CD4-positive, alpha-beta T cell treated with Interleukin-21 for 1 hour (primary cell): Measurements from ENCODE around the gene NKD1.

Experiments used
- DNase-seq: peaks from one replicate; pipeline ENCODE4 v3.0.0-alpha.2; 2020

NKD1 gene

DNA sequence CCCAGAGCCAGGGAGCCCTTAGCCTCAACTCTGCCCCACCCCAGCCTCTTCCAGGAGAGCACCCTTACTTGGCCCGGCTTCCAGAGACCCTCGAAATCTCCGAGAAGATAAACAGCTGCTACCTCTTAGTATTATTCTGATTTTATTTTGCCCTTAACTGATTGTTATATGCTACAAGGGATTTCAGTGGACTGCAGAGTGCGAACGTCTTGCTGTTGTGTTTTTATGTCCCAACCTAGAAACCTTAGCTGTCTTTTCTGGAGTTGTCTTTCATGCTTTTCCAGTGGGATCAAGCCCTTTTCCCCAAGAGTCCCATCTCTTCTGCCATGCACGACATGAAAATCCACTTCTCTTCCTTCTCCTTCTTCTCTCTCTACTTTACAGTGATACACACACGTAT is 85.9 kb downstream of the NKD1 start:
- no peak for DNase-seq

DNA sequence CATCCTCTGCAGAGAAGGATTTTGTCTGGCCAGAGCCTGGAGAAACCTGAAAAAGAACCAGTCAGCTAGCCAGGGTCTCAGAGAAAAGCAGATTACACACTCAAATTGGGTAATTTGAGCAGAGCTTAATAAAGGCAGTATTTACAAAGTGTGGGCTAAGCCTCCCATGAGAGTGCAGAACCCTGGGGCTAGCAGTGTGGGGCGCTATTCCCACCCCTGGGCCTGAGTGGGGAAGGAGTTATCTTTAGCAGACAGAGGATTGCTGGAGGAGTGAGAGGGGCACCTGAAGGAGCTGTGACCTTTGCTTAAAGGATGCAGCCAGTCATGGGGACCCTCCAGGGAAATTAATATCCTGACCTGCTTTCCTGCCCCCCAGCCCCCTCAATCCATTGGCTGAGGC is 86.8 kb downstream of the NKD1 start:
- no peak for DNase-seq

DNA sequence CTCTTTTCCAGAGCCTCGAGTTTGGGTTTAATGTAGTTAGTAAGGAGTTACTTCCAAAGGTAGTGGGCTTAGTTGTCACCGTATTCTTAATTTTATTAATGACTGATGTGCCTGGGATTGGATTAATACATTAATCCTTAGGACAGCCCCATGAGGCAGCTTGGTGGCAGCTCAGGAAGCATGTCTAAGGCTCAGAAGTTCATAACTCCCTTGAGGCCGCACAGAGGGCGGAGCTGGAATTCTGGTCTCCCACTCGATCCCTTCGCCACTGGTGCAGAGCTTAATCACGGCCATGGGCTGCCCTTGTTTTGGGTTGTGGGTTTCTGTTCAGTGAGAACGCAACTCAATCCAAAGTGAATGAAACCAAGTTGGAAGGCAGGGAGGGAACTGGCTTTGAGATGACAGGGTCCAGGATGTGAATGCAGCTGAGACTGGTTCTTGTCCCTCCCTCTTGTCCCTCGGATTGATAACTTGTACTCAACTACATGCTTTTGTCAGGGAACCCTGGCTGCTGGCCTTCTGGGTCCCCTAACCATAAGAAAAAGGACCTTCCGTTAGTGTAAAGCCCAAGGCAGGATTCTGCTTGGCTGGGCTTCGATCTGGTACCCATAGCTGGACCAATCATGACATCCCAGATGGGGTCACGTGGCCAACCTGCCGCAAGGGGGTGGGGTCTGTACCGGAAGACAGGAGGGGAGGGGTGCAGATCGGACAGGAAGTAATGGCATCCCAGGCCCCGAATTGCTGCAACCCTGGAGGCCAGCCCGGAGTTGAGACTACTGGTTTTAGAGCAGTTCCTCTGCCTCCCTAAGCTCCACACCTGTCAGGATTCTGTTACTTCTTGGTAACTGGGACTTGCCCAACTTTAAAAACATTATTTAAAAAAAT is 87.6 kb downstream of the NKD1 start:
- peak; percentile 10 for DNase-seq

DNA sequence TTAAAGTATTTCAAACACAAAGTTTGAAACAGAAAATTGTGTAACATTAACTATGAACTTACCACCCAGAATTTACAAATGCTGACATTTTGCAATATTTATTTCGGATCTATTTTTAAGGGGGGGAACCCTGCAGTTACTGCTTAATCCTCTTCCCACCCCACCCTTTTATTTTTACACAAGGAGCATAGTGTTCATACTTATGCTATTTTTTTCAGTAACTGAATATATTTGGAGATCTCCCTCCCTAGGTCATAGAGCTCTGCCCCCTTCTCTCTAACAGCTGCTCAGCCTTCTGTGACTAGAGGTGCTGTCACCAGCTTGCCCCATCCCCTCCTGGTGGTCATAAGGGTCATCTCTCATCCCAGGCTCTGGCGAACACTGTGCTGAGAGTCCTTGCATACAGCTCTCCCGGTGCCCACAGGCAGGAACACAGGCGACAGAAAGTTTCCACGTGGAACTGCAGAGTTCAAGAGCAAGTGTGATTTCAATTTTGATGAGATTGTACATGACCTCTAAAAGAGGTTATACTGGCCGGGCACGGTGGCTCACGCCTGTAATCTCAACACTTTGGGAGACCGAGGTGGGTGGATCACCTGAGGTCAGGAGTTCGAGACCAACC is 88.7 kb downstream of the NKD1 start:
- no peak for DNase-seq

DNA sequence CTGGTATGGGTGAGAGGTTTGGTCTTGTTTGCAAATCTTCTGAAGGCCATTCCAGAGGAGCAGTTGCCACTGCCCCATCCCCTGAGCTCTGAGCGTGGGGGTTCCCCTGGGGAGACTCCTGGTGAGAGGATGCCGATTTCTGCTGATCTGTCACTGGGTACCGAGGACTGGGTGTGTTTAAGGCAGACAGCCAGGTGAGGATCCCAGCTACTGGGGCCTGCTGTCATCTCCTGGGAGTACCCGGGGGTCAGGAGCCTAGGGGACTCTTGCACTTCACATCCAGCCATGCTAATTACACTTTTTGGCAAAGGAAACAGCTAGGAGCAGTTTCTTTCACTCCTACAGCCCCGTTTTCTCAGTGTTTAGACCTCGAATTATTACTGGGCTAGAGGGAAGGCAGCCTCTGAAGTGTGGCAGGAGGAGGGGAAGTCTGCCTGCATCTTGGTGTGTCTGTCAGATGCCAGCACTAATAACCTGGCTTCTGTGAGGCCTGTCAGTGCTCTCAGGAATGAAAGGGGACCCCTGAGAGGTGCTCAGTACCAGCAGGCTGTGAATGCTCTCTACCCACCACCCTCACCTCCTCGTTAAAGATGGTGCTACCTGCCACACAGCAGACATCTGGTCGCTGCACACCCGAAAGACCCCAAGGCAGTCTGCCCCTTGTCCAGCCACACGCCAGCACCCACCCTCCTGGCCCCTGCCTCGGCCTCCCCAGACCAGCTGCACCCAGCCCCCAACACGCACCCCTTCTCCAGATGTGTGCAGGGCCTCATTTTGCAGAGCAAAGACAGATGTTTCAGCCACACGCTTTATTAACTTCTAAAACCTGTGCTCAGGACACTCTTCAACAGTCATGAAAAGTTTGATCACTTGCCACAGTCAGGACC is 89.8 kb downstream of the NKD1 start:
- no peak for DNase-seq

DNA sequence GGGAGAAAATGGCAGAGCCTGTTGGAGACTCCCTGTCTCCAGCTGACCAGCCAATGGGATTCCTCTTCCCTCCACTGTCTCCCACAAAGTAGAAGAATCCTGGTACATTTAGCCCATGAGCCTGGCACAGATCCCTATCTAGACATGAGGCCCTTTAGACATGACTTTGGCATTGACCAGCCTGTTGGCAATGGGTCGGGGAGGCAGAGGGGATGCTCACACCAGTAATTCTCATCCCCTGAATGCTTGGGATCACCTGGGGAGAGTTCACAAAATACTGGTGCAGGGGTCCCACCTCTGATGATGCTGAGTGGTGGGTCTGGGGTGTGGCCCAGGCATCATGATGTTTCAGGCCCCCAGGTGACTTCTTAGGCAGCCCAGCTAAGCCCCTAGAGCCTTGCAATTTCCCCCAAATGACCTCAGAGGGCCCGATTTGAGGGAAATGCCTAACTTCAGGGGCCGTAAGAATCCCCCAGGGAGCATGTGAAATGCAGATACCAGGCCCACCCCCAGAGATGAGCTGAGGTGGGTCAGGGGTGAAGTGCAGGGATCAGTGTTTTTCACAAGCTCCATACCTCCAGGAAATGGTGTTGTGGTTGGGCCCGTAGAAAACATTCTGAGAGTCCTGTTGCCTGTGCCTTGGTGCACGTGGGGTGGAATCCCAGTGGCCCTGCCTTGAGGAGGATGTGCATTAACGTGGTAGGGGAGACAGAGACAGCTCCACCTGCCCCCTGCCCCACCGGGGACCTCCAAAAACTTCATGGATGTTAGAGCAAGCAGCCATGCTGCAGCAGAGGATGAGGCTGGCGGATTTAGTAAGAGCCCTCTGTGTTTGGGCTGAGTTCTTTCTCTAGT is 90.8 kb downstream of the NKD1 start:
- DNase-seq: no peak

DNA sequence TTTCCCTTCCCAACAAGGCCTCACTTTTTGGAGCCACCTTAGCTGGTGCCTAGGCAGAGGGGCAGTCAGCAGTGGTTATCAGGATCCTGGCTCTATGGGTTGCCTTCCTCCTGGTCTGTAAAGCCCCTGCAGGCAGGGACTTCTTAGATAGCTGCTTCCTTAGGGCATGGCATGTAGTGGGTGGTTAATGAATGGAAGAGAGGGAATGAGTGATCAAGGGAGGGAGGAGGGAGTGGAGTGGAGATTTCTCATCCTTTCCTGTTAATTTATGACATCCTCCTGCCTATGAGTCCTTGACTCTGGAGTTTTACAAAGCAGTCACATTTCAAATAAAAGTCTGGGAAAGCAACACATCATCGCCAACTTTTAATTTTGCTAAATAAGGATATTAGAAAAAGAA is 92.2 kb downstream of the NKD1 start:
- DNase-seq: no peak

DNA sequence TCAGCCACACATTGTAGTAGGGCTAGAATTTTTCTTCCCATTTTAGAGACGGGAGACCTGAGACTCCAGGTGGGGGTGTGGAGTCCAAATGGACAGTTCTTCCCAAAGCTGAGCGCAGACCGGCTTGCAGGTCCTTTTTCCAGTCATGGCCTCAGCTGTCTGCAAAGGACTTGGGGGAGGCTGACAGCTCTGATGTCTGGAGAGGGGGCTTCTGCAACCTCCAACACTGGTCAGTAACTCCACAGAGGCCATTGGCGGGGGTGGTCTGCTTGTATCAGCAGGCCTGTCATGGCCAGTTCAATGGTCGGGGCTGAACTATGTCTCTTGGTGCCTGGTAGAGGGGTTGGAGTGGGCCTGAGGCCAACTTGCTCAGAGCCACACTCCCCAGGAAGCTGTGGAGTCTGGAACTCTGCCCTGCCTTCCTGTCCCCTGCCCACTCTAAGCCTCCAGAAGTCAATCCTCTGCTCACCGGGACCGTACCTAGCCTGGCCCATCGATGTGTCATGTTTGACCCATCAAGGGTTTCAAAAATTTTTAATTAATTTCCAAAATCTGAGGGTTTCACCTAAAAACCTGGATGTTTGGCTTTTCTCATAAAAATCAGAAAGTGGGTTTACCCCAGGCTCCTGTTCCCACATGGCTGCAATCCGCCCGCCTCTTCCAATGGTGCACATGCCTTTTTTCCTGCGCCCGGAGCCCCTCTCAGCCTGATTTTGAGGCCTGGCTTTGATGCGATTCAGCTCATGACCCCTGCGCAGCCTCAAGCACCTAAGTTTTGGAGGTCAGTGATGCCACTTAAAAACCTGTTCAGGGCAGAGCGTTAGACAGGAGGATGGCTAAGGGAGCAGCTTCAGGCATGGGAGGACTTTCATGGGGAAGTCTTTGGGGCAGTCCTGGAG is 93.0 kb downstream of the NKD1 start:
- no peak for DNase-seq

DNA sequence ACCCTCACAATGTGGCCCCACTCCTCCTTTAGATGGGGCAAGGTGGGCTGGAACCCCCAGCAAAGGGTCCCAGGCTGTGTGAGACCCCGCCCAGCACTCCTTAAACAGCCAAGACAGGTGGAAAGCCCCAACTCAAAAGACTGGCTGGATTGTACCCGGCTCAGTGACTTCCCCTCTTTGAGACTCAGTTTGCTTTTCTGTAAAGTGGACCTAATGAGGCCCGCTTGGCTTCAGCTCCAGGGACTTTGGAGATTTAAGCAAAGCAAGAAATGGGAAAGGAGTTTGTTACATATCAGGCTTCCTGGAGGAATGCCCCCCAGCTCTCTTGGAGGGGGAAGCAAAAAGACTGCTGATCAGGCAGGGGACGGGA is 93.6 kb downstream of the NKD1 start:
- DNase-seq: no peak

DNA sequence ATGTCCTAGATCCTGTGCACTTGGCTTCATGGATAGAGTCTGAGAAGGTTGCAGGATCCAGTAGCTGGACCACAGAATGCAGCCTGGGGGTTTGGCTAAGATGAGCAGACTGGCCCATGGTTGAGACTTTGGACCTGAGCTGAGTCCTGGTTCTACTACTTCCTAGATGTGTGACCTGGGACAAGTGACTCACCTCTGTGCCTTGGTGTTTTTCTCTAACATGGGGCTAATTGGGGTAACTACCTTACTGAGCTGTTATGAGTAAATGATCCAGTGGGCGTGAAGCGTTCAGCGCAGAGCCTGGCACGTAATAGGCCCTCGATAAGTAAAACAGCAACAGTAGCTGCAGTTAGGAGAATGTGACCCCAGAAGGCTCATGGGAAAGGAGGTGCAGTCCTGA is 94.2 kb downstream of the NKD1 start:
- DNase-seq: no peak

DNA sequence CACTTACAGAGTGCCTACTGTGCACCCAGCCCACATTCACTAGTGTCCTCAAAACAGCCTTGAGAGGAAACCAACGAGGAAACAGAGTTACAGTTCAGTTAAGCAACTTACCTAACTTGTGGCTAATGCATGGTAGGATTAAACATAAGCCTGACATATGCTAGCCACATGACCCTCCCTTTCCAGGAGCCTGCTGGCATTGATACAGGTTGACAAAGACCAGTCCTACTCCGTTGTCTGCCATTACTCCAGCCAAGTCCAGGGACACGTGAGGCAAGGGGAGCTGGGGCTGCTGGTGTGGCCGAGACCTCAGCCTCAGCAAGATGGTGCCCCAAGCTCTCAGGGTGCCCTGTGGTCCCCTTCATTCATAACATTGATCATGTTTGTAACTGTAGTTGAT is 95.0 kb downstream of the NKD1 start:
- DNase-seq: no peak

DNA sequence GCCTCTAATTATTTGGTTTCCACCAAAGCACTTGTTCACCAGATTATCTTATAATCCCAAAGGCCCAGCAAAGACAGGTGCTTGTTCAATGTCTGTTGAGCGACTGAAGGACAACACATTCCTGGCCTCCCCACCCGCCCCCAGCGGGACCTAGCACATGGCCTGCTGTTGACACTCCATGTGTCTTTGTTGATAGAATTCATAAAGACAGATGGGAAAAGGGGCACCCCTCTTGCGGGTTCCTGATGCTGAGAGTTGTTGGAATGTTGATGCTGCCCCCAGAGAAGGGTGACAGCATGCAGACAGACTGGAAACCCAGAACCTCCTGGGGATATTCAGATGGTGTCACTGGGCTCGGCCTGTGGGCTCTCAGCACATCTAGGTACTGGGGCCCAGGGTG is 96.0 kb downstream of the NKD1 start:
- no peak for DNase-seq

DNA sequence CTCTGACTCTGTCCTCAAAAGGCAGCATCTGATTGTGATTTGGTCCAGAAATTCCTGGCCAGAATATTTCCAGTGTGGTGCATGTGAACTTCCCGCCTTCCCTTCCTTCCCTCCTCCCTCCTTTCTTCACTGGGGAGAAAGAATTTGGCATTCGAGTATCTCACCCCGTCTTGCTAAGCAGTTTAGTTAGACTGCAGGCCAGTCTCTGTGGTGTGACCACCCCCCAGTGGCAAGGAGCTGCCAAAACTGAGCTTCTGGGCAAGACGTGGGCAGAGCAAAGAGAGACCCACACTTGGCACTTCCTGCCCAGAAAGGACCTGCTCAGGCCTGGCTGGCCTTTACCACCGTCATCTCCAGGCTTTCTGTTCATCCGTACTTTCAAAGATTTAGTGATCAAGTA is 96.5 kb downstream of the NKD1 start:
- DNase-seq: peak; percentile 42

DNA sequence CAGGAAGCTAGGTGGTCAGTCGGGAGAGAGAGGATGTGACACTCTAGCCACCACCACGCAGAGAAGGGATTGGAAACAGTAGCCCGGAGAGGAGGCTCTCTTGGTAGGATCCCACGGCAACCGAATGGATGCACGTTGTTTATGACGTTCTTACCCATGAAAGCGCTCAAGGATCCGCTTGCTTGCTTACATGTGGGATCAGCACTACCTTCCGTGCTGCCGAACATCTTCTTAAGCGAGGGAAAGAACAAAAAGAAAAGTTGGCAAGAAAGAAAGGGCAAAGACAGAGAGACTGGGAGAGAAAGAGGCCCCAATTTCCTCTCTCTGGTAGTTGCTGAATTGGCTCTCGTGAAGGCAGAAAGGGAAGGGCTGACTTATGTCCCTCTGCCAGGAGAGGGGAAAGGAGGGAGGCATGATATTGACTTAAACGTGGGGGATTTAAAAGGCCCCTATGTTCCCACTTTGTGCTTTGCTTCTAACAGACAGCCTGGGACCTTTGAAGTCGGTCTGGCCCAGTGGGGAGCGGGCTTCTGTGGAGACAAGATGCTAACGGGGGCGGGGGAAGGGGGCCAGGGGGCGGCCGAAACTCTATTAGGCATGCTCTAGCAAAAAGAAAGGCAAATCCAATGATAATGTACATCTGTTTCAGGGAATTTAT is 97.5 kb downstream of the NKD1 start:
- no peak for DNase-seq

DNA sequence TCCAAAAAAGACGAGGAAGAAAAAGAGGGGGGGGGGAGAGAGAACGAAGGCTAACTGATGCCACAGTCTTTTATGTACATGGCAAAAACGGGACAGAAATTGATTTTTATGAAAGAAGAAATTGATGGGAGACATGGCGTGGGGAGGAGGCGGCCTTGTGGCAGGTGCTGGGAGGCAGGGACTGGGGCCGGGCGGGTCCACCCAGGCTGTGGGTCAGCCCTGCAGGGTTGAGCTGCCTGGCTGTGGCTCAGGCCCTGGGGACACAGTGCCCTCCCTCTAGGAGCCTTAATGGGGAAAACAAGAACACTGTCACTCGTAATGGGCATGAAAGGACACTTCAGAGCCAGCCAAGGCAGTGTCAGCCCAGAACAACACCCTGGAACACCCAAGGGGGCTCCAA is 98.1 kb downstream of the NKD1 start:
- DNase-seq: no peak

DNA sequence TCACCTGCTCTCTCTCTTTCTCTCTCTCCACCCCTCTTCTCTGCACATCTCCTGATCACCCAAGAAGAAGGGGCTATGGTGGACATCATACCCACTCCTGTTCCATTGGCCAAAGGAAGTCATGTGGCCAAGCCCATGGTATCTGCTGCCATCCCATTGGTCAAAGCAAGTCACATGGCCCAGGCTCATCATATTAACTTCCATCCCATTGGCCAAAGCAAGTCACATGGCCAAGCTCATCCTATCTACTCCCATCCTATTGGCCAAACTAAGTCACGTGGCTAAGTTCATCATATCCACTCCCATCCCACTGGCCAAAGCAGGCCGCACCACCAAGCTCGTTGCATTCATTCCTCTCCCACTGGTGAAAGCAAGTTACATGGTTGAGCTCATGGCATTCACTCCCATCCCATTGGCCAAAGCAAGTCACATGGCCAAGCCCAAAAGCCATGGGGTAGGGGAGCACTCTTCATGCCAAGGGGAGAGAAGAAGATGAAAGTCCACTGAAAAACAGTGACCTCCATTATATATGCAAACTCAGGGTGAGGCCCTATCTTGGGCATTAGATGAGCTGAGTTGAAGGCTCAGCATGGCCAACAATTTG is 103.7 kb downstream of the NKD1 start:
- DNase-seq: no peak

DNA sequence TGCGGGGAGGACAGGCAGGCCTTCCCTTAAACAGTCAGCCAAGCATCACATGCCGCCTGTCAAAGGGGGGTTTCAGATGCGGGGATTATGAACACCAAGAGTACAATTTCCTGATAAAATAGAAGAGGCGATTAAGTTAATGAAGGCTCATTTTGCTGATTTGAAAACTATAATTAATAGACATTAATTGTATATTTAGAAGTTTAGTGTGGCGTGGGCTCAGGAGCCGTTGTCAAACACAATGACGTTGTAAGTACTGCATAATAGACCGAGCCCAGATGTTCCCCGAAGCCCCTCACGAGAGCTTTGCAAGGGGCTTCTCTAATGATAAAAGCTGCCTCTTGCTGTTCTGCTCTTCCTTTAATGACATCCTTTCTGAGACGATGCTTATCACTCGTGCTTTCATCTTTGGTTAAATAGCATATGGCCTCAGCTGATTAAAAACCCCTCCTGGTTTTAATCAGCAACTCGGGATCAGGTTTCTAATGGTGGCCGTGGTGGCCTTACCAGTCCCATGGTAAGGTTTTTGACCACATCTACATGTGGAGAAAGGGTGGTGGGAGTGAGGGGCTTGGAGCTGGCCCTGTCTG is 104.7 kb downstream of the NKD1 start:
- no peak for DNase-seq

DNA sequence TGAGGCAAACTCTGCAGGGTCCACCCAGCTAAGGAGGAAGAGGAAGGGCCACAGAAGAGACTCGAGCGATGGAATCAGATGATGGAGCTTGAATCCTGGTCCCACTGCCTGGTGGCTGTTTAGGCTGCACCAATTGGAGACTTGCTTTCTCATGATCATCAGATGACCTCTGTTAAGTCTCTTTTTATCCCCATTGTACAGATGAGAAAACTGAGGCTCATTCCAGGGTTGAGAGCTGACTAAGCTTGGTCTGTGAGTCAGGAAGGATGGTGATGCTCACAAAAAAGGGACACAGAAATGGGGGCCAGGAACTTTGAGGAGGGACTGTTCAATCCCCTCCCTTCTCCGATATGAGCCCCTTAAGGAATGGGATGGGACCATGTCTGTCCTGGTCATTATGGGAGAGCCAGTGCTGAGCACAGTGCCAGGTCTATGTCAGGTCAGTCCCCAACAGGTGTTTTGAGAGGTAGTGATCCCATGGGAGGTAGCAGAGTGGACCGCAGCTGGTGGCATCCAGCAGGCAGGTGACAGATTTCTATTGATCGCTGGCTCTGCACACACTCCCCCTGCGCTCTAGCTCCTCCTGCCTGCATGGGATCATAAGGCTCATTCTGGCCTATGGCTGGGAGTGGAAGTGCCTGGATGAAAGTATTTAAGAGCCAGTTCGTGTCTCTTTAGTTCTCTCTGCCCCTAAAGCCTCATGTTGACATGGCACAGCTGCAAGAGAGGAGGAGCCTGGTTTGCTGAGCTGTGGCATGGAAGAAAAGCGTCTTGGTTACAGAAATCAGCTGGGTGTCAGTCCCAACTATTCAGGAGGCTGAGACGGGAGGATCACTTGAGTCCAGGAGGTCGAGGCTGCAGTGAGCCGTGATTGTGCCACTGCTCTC is 105.7 kb downstream of the NKD1 start:
- DNase-seq: no peak

DNA sequence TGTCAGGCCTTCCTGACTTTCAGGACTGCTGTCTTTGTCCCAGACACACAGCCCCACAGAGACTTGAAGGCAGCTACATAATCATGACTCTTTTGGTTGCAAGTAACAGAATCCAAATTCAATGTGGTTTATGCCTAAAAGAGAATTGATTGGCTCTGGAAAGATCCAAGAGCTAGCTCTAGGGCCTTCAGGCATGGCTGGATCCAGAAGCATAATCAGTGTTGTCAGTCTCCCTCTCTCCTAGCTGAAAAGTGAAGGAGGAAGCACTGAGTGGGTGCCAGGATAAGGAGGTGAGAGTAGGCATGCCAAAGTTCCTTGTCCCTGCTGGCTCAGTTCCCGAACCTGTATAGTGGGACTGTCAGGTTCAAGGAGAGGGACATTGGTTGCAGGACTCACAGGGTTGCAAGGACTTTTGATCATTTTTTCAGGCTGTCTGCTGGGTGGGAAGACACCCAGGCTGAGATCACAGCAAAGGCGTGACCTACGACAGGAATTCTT is 107.4 kb downstream of the NKD1 start:
- DNase-seq: no peak
